Body of pancreas (tissue), 4 donors: ENCODE measurements around the gene EFHC2.

Experiments used
- CTCF ChIP-seq, 7 experiments: fragments of 450-650 bp in 4 of 7; fragments of 200-600 bp in 3 of 7; sonication (generic) in 3 of 7; IDR thresholded peaks; one replicate each; pipeline ENCODE4 v1.5.1; 2016 to 2019; ENCODE audit warnings: antibody characterized with exemption in 7 of 7
- POLR2A ChIP-seq, 3 donors: fragments of 450-650 bp; IDR thresholded peaks; one replicate each; pipeline ENCODE4 v1.6.1; 2016; ENCODE audit warnings: antibody characterized with exemption in 3 of 3, mild to moderate bottlenecking in 2 of 3

GRCh38 chrX:44344687-44345086, 1.2 kb upstream of the EFHC2 start:
- TF ChIP-seq CTCF (IDR thresholded peaks at IDR 0.05) (no peak), POLR2A (IDR thresholded peaks at IDR 0.05) (no peak)
